ENCODE measurements around the gene BDNF.

- TF ChIP-seq CTCF (IDR thresholded peaks at IDR 0.05): no peak
- no peak for TF ChIP-seq POLR2A (IDR thresholded peaks at IDR 0.05)
- TF ChIP-seq EP300 (IDR thresholded peaks at IDR 0.05): no peak
These were observed 83.5 kb downstream of the BDNF start for GRCh38 chr11:27616711-27617110.
